OCI-LY1 (cell line): Measurements from ENCODE around the gene DGKB.

ENCODE experiments used
- H2AFZ ChIP-seq: fragments of 200-600 bp; sonication (generic), shearing (Covaris generic); 2 replicates; pipeline ENCODE4 v1.6.0; 2014; ENCODE audit warnings: antibody characterized with exemption, mild to moderate bottlenecking, low read length
- H3F3A ChIP-seq: fragments of 200-600 bp; sonication (generic), shearing (Covaris generic); 2 replicates; pipeline ENCODE4 v1.6.0; 2014; ENCODE audit warnings: mild to moderate bottlenecking, antibody characterized with exemption, low read length, moderate library complexity; ENCODE audit not compliant: insufficient read depth
- H3K27ac ChIP-seq: fragments of 200-600 bp; sonication (generic); 2 replicates; pipeline ENCODE4 v1.5.1; 2014; ENCODE audit warnings: low read length, mixed run types, mild to moderate bottlenecking, low read depth; ENCODE audit not compliant: poor library complexity, severe bottlenecking
- H3K27me3 ChIP-seq: fragments of 200-600 bp; sonication (generic); 2 replicates; pipeline ENCODE4 v1.6.0; 2014; ENCODE audit warnings: antibody characterized with exemption, mild to moderate bottlenecking, low read length, moderate library complexity; ENCODE audit not compliant: insufficient read depth
- H3K36me3 ChIP-seq: fragments of 200-600 bp; sonication (generic); 2 replicates; pipeline ENCODE4 v1.6.1; 2014; ENCODE audit warnings: mild to moderate bottlenecking, antibody characterized with exemption, low read length, moderate library complexity, mixed read lengths; ENCODE audit not compliant: insufficient read depth
- H3K4me1 ChIP-seq: fragments of 200-600 bp; sonication (generic); 2 replicates; pipeline ENCODE4 v1.5.1; 2014; ENCODE audit warnings: mild to moderate bottlenecking, low read length, moderate library complexity; ENCODE audit not compliant: insufficient read depth, severe bottlenecking
- H3K4me2 ChIP-seq: fragments of 200-600 bp; sonication (generic), shearing (Covaris generic); 2 replicates; pipeline ENCODE4 v1.6.1; 2014; ENCODE audit warnings: low read length
- H3K4me3 ChIP-seq: fragments of 200-600 bp; sonication (generic); 2 replicates; pipeline ENCODE4 v1.5.1; 2014; ENCODE audit warnings: low read length, low read depth, mild to moderate bottlenecking, mixed read lengths; ENCODE audit not compliant: poor library complexity, severe bottlenecking
- H3K79me2 ChIP-seq: fragments of 200-600 bp; shearing (Covaris generic); 2 replicates; pipeline ENCODE4 v1.6.1; 2016; ENCODE audit warnings: mixed run types, low read length, mixed read lengths; ENCODE audit not compliant: insufficient read depth
- H3K9ac ChIP-seq: fragments of 200-600 bp; sonication (generic), shearing (Covaris generic); 2 replicates; pipeline ENCODE4 v1.6.1; 2014; ENCODE audit warnings: mild to moderate bottlenecking, low read length, mixed read lengths
- H3K9me2 ChIP-seq: fragments of 200-600 bp; sonication (generic), shearing (Covaris generic); 2 replicates; pipeline ENCODE4 v1.6.1; 2014; ENCODE audit warnings: low read depth, mild to moderate bottlenecking, low read length, mixed read lengths
- H3K9me3 ChIP-seq: fragments of 200-600 bp; shearing (Covaris generic); 2 replicates; pipeline ENCODE4 v1.6.1; 2014; ENCODE audit warnings: low read length, mixed read lengths
- H4K20me1 ChIP-seq: fragments of 200-600 bp; sonication (generic), shearing (Covaris generic); 2 replicates; pipeline ENCODE4 v1.6.0; 2016; ENCODE audit warnings: mild to moderate bottlenecking, low read length; ENCODE audit not compliant: insufficient read depth
- CTCF ChIP-seq: fragments of 200-600 bp; sonication (generic), shearing (Covaris generic); IDR thresholded peaks from 2 replicates; pipeline ENCODE4 v1.5.1; 2017; ENCODE audit warnings: mild to moderate bottlenecking, antibody characterized with exemption, low read length, moderate library complexity, mixed read lengths
- EZH2 ChIP-seq: fragments of 200-600 bp; sonication (generic), shearing (Covaris generic); IDR thresholded peaks from 2 replicates; pipeline ENCODE4 v1.8.0; 2017; ENCODE audit warnings: borderline replicate concordance, mixed run types, mild to moderate bottlenecking, antibody characterized with exemption, low read length, moderate library complexity, mixed read lengths

The DGKB gene

GRCh38 chr7:14896461-14896860, 6.1 kb downstream of the DGKB start:
- Histone ChIP-seq H3K4me3 (no peak overlapping the region), H3K9me2 (no peaks in the 10 kb centered on the region), H3K9me3 (no peaks in the 10 kb centered on the region), H3K36me3 (no peaks in the 10 kb centered on the region), H3K79me2 (no peaks in the 10 kb centered on the region), H3K4me2 (no peak overlapping the region), H3K27ac (no peak overlapping the region), H4K20me1 (no peaks in the 10 kb centered on the region), H3K4me1 (no peaks in the 10 kb centered on the region), H3K27me3 (no peaks in the 10 kb centered on the region), H3F3A (no peaks in the 10 kb centered on the region), H3K9ac (no peak overlapping the region), H2AFZ (no peak overlapping the region)
- TF ChIP-seq EZH2 (no peak), CTCF (no peak)

DNA sequence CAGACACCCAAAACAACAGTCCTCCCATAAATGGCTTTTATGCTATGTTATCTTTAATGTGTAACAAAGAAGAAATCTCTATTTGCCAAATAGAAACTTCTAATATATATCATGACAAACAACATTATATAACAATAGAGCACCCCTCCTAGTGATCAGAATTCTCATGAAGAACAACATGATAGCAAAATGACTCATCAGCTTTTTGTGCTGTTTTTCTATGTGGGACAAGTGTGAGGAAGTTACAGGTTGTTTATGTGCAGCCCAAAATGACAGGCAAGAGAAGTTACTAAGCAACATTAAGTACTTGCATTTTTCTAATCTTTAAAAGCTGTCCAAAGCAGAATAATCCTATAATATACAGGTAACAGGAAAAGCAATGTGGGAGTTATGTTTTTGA, 7.7 kb downstream of the DGKB start:
- Histone ChIP-seq H3K27me3 (no peaks in the 10 kb centered on the region), H3K79me2 (no peaks in the 10 kb centered on the region), H3K9me2 (no peaks in the 10 kb centered on the region), H3K9me3 (no peaks in the 10 kb centered on the region), H3K4me3 (no peak overlapping the region), H3K4me1 (no peaks in the 10 kb centered on the region), H2AFZ (no peak overlapping the region), H3K27ac (no peak overlapping the region), H3K9ac (no peak overlapping the region), H3K4me2 (no peak overlapping the region), H3F3A (no peaks in the 10 kb centered on the region), H4K20me1 (no peaks in the 10 kb centered on the region), H3K36me3 (no peaks in the 10 kb centered on the region)
- TF ChIP-seq CTCF = no peak

DNA sequence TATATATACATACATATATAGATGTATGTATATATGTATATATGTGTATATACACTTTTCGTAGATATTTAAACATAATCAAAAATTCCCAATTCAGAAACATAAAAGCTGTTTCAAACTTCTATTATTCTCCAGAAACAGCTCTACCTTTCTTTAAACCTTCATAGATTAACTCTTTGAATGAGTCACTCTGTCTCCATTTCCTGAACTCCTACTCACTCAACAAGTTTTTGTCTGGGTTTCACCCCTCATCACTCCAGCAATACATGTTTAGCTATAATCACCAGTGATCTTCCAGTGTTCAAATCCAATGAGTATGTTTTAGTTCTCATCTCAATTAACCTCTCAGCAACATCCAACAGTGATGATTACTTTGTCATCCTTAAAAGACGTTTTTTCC, 9.6 kb downstream of the DGKB start:
- no peak overlapping the region for H3K4me2 ChIP-seq
- no peaks in the 10 kb centered on the region for H3K27me3 ChIP-seq
- H3K9me2 ChIP-seq = no peaks in the 10 kb centered on the region
- no peaks in the 10 kb centered on the region for H3F3A ChIP-seq
- no peaks in the 10 kb centered on the region for H3K79me2 ChIP-seq
- H3K27ac ChIP-seq = no peak overlapping the region
- no peak for TF ChIP-seq CTCF
- TF ChIP-seq EZH2 = no peak
- H4K20me1 ChIP-seq = no peaks in the 10 kb centered on the region
- H3K9me3 ChIP-seq = no peaks in the 10 kb centered on the region
- no peak overlapping the region for H3K4me3 ChIP-seq
- no peak overlapping the region for H2AFZ ChIP-seq
- no peak overlapping the region for H3K9ac ChIP-seq
- no peaks in the 10 kb centered on the region for H3K4me1 ChIP-seq
- no peaks in the 10 kb centered on the region for H3K36me3 ChIP-seq
